Endothelial cell (in vitro differentiated cells): ENCODE data around the gene F11R. TPM values are rescaled to one million over a fixed set of nuclear protein-coding genes. Genes with fewer than 3 reads are reported as not detected.
A peak's percentile ranks its signal among the peaks of the same experiment; 100 is the strongest.
"Not testable (repeated sequence)": the region's sequence is repeated elsewhere in the genome, so short reads cannot be mapped to it uniquely, and the experiment has no call there.

Experiments
- DNase-seq: peaks from one replicate; pipeline ENCODE4 v3.0.0; 2021; ENCODE audit warnings: low spot score
- H3K27ac Mint-ChIP-seq: one replicate; pipeline ENCODE4 v1.8.0; 2021; ENCODE audit warnings: mixed read lengths, inconsistent platforms; ENCODE audit not compliant: unreplicated experiment
- H3K27me3 Mint-ChIP-seq: one replicate; pipeline ENCODE4 v1.8.0; 2021; ENCODE audit warnings: mild to moderate bottlenecking, moderate library complexity, mixed read lengths, inconsistent platforms; ENCODE audit not compliant: unreplicated experiment
- H3K36me3 Mint-ChIP-seq: one replicate; pipeline ENCODE4 v1.8.0; 2021; ENCODE audit warnings: mild to moderate bottlenecking, low read depth, mixed read lengths, inconsistent platforms; ENCODE audit not compliant: unreplicated experiment
- H3K4me1 Mint-ChIP-seq: one replicate; pipeline ENCODE4 v1.8.0; 2021; ENCODE audit warnings: mild to moderate bottlenecking, mixed read lengths, inconsistent platforms; ENCODE audit not compliant: unreplicated experiment
- H3K4me3 Mint-ChIP-seq: one replicate; pipeline ENCODE4 v1.8.0; 2021; ENCODE audit warnings: mild to moderate bottlenecking, mixed read lengths, inconsistent platforms; ENCODE audit not compliant: unreplicated experiment
- H3K9me3 Mint-ChIP-seq: one replicate; pipeline ENCODE4 v1.8.0; 2021; ENCODE audit warnings: mixed read lengths, inconsistent platforms; ENCODE audit not compliant: unreplicated experiment
- total RNA-seq: library from RNA; stranded (reverse); fragmentation: NEBNext Ultra II Directional; extraction: Animal tissue kit (Norgen Biotek cat#: 25700); gene quantifications from one replicate; pipeline ENCODE4 v1.2.1, GENCODE V29; 2021; ENCODE audit not compliant: unreplicated experiment
- TF ChIP-seq, protein P1 (sequence below): fragments of 200-600 bp; sonication (generic); IDR thresholded peaks from one replicate; pipeline ENCODE4 v1.5.0; 2021; ENCODE audit warnings: antibody characterized with exemption; ENCODE audit not compliant: unreplicated experiment

Gene F11R
- total RNA-seq, 1 donor from 2014 or later, result 361 TPM

DNA sequence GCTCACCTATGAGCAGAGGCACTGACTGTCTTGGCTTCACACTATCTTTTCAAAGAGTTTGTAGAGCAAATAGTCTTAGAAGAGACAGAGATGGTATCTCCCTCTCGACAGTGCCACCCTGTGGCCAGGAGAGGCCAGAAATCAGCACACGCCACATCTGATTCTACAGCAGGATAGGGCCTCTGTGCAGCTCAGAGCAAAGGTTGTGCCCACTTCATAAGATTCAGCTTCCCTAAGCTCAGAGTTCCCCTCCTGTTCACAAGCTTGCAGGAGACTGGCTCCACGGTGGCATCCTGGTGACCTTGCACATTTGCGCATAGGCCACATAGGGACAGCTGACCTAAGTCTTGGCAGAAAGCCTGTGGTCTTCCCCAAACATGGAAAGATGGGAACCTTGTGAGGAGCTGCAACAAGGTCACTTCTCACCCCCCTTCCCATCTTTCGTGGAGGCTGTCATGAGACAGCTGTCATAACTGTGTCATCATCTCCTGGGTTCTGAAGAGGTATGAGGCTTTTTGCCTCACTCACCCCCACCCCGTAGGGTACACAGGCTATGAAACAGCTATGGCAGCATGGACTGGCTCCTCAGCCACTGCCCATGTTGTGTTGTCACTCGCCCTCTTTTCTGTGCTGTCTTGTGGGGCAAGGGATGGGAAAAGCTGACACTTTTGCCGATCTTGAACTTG lies 69.4 kb downstream of the F11R start:
- Mint-ChIP-seq H3K9me3 (no peaks in the 10 kb centered on the region), H3K27me3 (peaks cover under 1% of the 10 kb centered on the region), H3K27ac (peak overlapping the region; percentile 75), H3K36me3 (peaks cover 20% of the 10 kb centered on the region), H3K4me1 (peaks cover 82% of the 10 kb centered on the region), H3K4me3 (peak overlapping the region; percentile 72)
- peak; percentile 71 for DNase-seq
- TF ChIP-seq, protein P1, sequence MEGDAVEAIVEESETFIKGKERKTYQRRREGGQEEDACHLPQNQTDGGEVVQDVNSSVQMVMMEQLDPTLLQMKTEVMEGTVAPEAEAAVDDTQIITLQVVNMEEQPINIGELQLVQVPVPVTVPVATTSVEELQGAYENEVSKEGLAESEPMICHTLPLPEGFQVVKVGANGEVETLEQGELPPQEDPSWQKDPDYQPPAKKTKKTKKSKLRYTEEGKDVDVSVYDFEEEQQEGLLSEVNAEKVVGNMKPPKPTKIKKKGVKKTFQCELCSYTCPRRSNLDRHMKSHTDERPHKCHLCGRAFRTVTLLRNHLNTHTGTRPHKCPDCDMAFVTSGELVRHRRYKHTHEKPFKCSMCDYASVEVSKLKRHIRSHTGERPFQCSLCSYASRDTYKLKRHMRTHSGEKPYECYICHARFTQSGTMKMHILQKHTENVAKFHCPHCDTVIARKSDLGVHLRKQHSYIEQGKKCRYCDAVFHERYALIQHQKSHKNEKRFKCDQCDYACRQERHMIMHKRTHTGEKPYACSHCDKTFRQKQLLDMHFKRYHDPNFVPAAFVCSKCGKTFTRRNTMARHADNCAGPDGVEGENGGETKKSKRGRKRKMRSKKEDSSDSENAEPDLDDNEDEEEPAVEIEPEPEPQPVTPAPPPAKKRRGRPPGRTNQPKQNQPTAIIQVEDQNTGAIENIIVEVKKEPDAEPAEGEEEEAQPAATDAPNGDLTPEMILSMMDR, result peak; percentile 58

DNA sequence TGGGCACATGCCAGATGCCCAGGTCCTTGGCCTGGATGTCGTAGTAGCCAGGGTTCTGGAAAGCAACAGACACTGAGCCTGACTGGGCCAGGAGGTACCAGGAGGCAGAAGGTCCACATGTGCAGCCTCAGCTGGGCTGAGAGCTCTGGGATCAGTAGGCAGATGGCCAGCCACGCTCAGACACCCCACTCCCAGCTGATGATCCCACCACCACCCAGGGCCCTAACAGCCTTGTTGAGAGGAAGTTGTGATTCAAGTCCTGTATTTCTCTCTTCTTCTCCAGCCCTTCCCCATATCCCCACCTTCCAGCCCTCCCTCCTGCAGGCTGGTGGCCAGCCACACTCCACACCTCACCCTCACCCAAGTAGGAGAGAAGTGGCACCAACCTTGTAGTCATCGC lies 70.3 kb downstream of the F11R start:
- Mint-ChIP-seq H3K27me3 (no peaks in the 10 kb centered on the region), H3K4me1 (peaks cover 84% of the 10 kb centered on the region), H3K4me3 (peak overlapping the region; percentile 82), H3K9me3 (no peaks in the 10 kb centered on the region), H3K27ac (peak overlapping the region; percentile 84), H3K36me3 (peaks cover 21% of the 10 kb centered on the region)
- no peak for DNase-seq
- TF ChIP-seq, protein P1, result no peak

- TF ChIP-seq, protein P1, result no peak
- H3K27ac Mint-ChIP-seq, result peak overlapping the region; percentile 84
Observed at GRCh38 chr1:160949881-160950280, 71.1 kb downstream of the F11R start.

GRCh38 chr1:160949216-160949880 lies 71.6 kb downstream of the F11R start:
- not testable (repeated sequence) for H3K9me3 Mint-ChIP-seq, DNase-seq, H3K27me3 Mint-ChIP-seq
- H3K4me1 Mint-ChIP-seq, result peaks cover 82% of the 10 kb centered on the region
- peak overlapping the region; percentile 44 for H3K4me3 Mint-ChIP-seq
- peaks cover 30% of the 10 kb centered on the region for H3K36me3 Mint-ChIP-seq
- peak overlapping the region; percentile 84 for H3K27ac Mint-ChIP-seq

More at GRCh38 chr1:160949881-160950280, 71.1 kb downstream of the F11R start:
- no peak for DNase-seq
- peaks cover 86% of the 10 kb centered on the region for H3K4me1 Mint-ChIP-seq
- H3K27me3 Mint-ChIP-seq, result peaks cover 2% of the 10 kb centered on the region
- H3K4me3 Mint-ChIP-seq, result peak overlapping the region; percentile 82
- H3K9me3 Mint-ChIP-seq, result no peaks in the 10 kb centered on the region
- peaks cover 25% of the 10 kb centered on the region for H3K36me3 Mint-ChIP-seq

- not testable (repeated sequence) for H3K9me3 Mint-ChIP-seq
- H3K27ac Mint-ChIP-seq, result peak overlapping the region; percentile 83
Observed at GRCh38 chr1:160947174-160947759, 73.7 kb downstream of the F11R start.

GRCh38 chr1:160945881-160946280 lies 75.1 kb downstream of the F11R start:
- peaks cover 53% of the 10 kb centered on the region for H3K4me1 Mint-ChIP-seq
- peak overlapping the region; percentile 37 for H3K4me3 Mint-ChIP-seq
- not testable (repeated sequence) for DNase-seq, H3K9me3 Mint-ChIP-seq, H3K27me3 Mint-ChIP-seq, H3K27ac Mint-ChIP-seq
- H3K36me3 Mint-ChIP-seq, result peaks cover 21% of the 10 kb centered on the region

More at GRCh38 chr1:160947174-160947759, 73.7 kb downstream of the F11R start:
- not testable (repeated sequence) for DNase-seq, H3K4me3 Mint-ChIP-seq, H3K27me3 Mint-ChIP-seq
- Mint-ChIP-seq H3K4me1 (peaks cover 66% of the 10 kb centered on the region), H3K36me3 (peaks cover 29% of the 10 kb centered on the region)

Other genes starting within 250 kb of the F11R start
- gene LY9, start 225.0 kb downstream of the F11R start, total RNA-seq, result not detected
- gene CD244, start 158.3 kb downstream of the F11R start, total RNA-seq, result 0.31 TPM
- not detected for gene ITLN1, start 136.0 kb downstream of the F11R start, total RNA-seq
- 118 TPM for gene ITLN2, start 66.3 kb downstream of the F11R start, total RNA-seq
- 14.2 TPM for gene TSTD1, start 17.8 kb upstream of the F11R start, total RNA-seq
- 121 TPM for gene USF1, start 24.8 kb upstream of the F11R start, total RNA-seq
- 0.23 TPM for gene ARHGAP30, start 48.7 kb upstream of the F11R start, total RNA-seq
- gene NECTIN4, start 68.4 kb upstream of the F11R start, total RNA-seq, result 0.13 TPM
- gene KLHDC9, start 77.2 kb upstream of the F11R start, total RNA-seq, result 7.3 TPM
- 73.8 TPM for gene PFDN2, start 96.9 kb upstream of the F11R start, total RNA-seq
- 20.5 TPM for gene NIT1, start 97.0 kb upstream of the F11R start, total RNA-seq
- gene DEDD, start 111.5 kb upstream of the F11R start, total RNA-seq, result 133 TPM
- gene UFC1, start 132.8 kb upstream of the F11R start, total RNA-seq, result 124 TPM
- 22.2 TPM for gene USP21, start 138.3 kb upstream of the F11R start, total RNA-seq
- gene PPOX, start 145.3 kb upstream of the F11R start, total RNA-seq, result 39.0 TPM
- 44.0 TPM for gene B4GALT3, start 156.4 kb upstream of the F11R start, total RNA-seq
- gene ADAMTS4, start 177.9 kb upstream of the F11R start, total RNA-seq, result 56.8 TPM
- gene NDUFS2, start 181.2 kb upstream of the F11R start, total RNA-seq, result 93.1 TPM
- 4.3 TPM for gene FCER1G, start 194.1 kb upstream of the F11R start, total RNA-seq
- gene APOA2, start 202.5 kb upstream of the F11R start, total RNA-seq, result not detected
- gene TOMM40L, start 204.9 kb upstream of the F11R start, total RNA-seq, result 22.0 TPM
- not detected for gene NR1I3, start 217.1 kb upstream of the F11R start, total RNA-seq
- gene PCP4L1, start 237.6 kb upstream of the F11R start, total RNA-seq, result not detected